Neural progenitor cell (in vitro differentiated cells): Measurements from ENCODE around the gene LDB3.
"Not testable (repeated sequence)": the region's sequence is repeated elsewhere in the genome, so short reads cannot be mapped to it uniquely, and the experiment has no call there.

Experiments used
- EZH2 ChIP-seq: fragments of 200-600 bp; sonication (generic); IDR thresholded peaks from 2 replicates; pipeline ENCODE4 v1.6.1; 2017; ENCODE audit warnings: antibody characterized with exemption, mild to moderate bottlenecking, moderate library complexity
- EZH2phosphoT487 ChIP-seq: fragments of 200-600 bp; sonication (generic); IDR thresholded peaks from 2 replicates; pipeline ENCODE4 v1.6.1; 2017; ENCODE audit warnings: antibody characterized with exemption
- TF ChIP-seq, protein P1 (sequence below): fragments of 200-600 bp; sonication (generic); IDR thresholded peaks from 2 replicates; pipeline ENCODE4 v1.5.1; 2017; ENCODE audit warnings: antibody characterized with exemption, mild to moderate bottlenecking

DNA sequence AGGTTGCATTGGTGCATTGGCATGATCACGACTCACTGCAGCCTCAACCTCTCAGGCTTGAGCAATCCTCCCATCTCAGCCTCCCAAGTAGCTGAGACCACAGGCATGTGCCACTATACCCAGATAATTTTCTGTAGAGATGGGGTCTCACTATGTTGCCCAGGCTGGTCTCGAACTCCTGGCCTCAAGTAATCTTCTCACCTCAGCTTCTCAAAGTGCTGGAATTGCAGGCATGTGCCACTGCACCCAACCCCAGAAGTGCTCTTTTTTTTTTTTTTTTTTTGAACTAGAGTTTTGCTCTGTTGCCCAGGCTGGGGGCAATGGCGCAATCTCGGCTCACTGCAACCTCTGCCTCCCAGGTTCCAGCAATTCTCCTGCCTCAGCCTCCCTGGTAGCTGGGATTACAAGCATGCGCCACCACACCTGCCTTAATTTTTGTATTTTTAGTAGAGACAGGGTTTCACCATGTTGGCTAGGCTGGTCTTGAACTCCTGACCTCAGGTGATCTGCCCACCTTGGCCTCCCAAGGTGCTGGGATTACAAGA, 22.6 kb upstream of the LDB3 start:
- TF ChIP-seq, protein P1, sequence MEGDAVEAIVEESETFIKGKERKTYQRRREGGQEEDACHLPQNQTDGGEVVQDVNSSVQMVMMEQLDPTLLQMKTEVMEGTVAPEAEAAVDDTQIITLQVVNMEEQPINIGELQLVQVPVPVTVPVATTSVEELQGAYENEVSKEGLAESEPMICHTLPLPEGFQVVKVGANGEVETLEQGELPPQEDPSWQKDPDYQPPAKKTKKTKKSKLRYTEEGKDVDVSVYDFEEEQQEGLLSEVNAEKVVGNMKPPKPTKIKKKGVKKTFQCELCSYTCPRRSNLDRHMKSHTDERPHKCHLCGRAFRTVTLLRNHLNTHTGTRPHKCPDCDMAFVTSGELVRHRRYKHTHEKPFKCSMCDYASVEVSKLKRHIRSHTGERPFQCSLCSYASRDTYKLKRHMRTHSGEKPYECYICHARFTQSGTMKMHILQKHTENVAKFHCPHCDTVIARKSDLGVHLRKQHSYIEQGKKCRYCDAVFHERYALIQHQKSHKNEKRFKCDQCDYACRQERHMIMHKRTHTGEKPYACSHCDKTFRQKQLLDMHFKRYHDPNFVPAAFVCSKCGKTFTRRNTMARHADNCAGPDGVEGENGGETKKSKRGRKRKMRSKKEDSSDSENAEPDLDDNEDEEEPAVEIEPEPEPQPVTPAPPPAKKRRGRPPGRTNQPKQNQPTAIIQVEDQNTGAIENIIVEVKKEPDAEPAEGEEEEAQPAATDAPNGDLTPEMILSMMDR: not testable (repeated sequence)
- not testable (repeated sequence) for TF ChIP-seq EZH2, EZH2phosphoT487
